SK-N-SH treated with all-trans-retinoic acid at 6 μM for 48 hours (cell line): Measurements from ENCODE around the gene SYDE1.

ENCODE experiments used
- ATAC-seq: fragments of 200-7000 bp; cut with Tn5 transposase; 3 replicates; pipeline ENCODE4 v1.9.1; 2020; ENCODE audit warnings: mild to moderate bottlenecking, moderate library complexity
- ARNTL ChIP-seq: fragments of 450-650 bp; formaldehyde crosslinking; IDR thresholded peaks from 2 replicates; pipeline ENCODE4 v1.5.0; 2020; ENCODE audit warnings: low read depth, mild to moderate bottlenecking, moderate library complexity, borderline replicate concordance
- BACH2 ChIP-seq: fragments of 250-450 bp; sonication (Bioruptor Pico); IDR thresholded peaks from 2 replicates; pipeline ENCODE4 v1.9.0; 2021; ENCODE audit warnings: mild to moderate bottlenecking, borderline replicate concordance
- CREB5 ChIP-seq: fragments of 250-450 bp; sonication (Bioruptor Pico); IDR thresholded peaks from 2 replicates; pipeline ENCODE4 v1.5.1; 2020; ENCODE audit warnings: low read depth, mild to moderate bottlenecking, moderate library complexity
- CSRNP3 ChIP-seq: fragments of 250-450 bp; sonication (Bioruptor Pico); IDR thresholded peaks from 2 replicates; pipeline ENCODE4 v1.5.1; 2021; ENCODE audit warnings: mild to moderate bottlenecking, moderate library complexity
- ESRRG ChIP-seq: fragments of 250-450 bp; sonication (Bioruptor Pico); IDR thresholded peaks from 2 replicates; pipeline ENCODE4 v1.6.1; 2021; ENCODE audit warnings: mild to moderate bottlenecking
- GLIS3 ChIP-seq: fragments of 250-450 bp; sonication (Bioruptor Pico); IDR thresholded peaks from 2 replicates; pipeline ENCODE4 v1.5.0; 2020; ENCODE audit warnings: mild to moderate bottlenecking, moderate library complexity
- ISL1 ChIP-seq: fragments of 250-450 bp; sonication (Bioruptor Pico); IDR thresholded peaks from 2 replicates; pipeline ENCODE4 v2.1.2; 2022; ENCODE audit warnings: mild to moderate bottlenecking, moderate library complexity
- OSR1 ChIP-seq: fragments of 250-450 bp; sonication (Bioruptor Pico); IDR thresholded peaks from 2 replicates; pipeline ENCODE4 v1.8.0; 2022; ENCODE audit warnings: moderate library complexity, mild to moderate bottlenecking, inconsistent platforms
- POU6F1 ChIP-seq: fragments of 250-450 bp; sonication (Bioruptor Pico); IDR thresholded peaks from 2 replicates; pipeline ENCODE4 v1.8.0; 2021; ENCODE audit warnings: low read depth, mild to moderate bottlenecking, moderate library complexity, borderline replicate concordance
- PPARA ChIP-seq: fragments of 250-450 bp; sonication (Bioruptor Pico); IDR thresholded peaks from 2 replicates; pipeline ENCODE4 v1.5.0; 2020; ENCODE audit warnings: mild to moderate bottlenecking, borderline replicate concordance
- RARB ChIP-seq: fragments of 250-450 bp; sonication (Bioruptor Pico); IDR thresholded peaks from 2 replicates; pipeline ENCODE4 v1.8.0; 2021; ENCODE audit warnings: mild to moderate bottlenecking, moderate library complexity
- SNAI2 ChIP-seq: fragments of 250-450 bp; sonication (Bioruptor Pico); IDR thresholded peaks from 2 replicates; pipeline ENCODE4 v1.5.0; 2020; ENCODE audit warnings: mild to moderate bottlenecking, moderate library complexity
- TCF4 ChIP-seq: fragments of 250-450 bp; sonication (Bioruptor Pico); IDR thresholded peaks from 2 replicates; pipeline ENCODE4 v1.8.0; 2021; ENCODE audit warnings: mild to moderate bottlenecking, moderate library complexity, borderline replicate concordance
- TOX ChIP-seq: fragments of 250-450 bp; sonication (Bioruptor Pico); IDR thresholded peaks from 2 replicates; pipeline ENCODE4 v1.8.0; 2021; ENCODE audit warnings: mild to moderate bottlenecking, moderate library complexity, borderline replicate concordance
- TSHZ2 ChIP-seq: fragments of 250-450 bp; sonication (Bioruptor Pico); IDR thresholded peaks from 2 replicates; pipeline ENCODE4 v1.5.0; 2020; ENCODE audit warnings: mild to moderate bottlenecking, moderate library complexity
- ZC3H10 ChIP-seq: fragments of 250-450 bp; sonication (Bioruptor Pico); IDR thresholded peaks from 2 replicates; pipeline ENCODE4 v1.5.1; 2021; ENCODE audit warnings: mild to moderate bottlenecking, moderate library complexity
- ZFP3 ChIP-seq: fragments of 250-450 bp; sonication (Bioruptor Pico); IDR thresholded peaks from 2 replicates; pipeline ENCODE4 v1.5.0; 2020; ENCODE audit warnings: mild to moderate bottlenecking, moderate library complexity
- ZFP30 ChIP-seq: fragments of 450-650 bp; formaldehyde crosslinking; IDR thresholded peaks from 2 replicates; pipeline ENCODE4 v1.5.0; 2022; ENCODE audit warnings: mild to moderate bottlenecking, moderate library complexity
- ZNF565 ChIP-seq: fragments of 450-650 bp; formaldehyde crosslinking; conservative IDR thresholded peaks from 2 replicates; pipeline ENCODE4 v1.5.0; 2020; ENCODE audit warnings: low read depth, mild to moderate bottlenecking, moderate library complexity
- ZNF70 ChIP-seq: fragments of 450-650 bp; formaldehyde crosslinking; IDR thresholded peaks from 2 replicates; pipeline ENCODE4 v1.5.0; 2020; ENCODE audit warnings: mild to moderate bottlenecking, moderate library complexity
- TF ChIP-seq, protein P1 (sequence below): fragments of 250-450 bp; sonication (Bioruptor Pico); IDR thresholded peaks from 2 replicates; pipeline ENCODE4 v1.8.0; 2020; ENCODE audit warnings: mild to moderate bottlenecking, moderate library complexity, borderline replicate concordance

SYDE1 gene

GRCh38 chr19:15111758-15112157 lies 4.6 kb downstream of the SYDE1 start:
- no peak for ATAC-seq
- TF ChIP-seq ZFP30 (CRISPR knock-in tag) (no peak), TOX (CRISPR knock-in tag) (no peak), ZNF565 (CRISPR knock-in tag) (no peak), BACH2 (CRISPR knock-in tag) (no peak), ZNF70 (CRISPR knock-in tag) (no peak), OSR1 (CRISPR knock-in tag) (no peak), TSHZ2 (no peak), RARB (no peak), ESRRG (CRISPR knock-in tag) (no peak)

DNA sequence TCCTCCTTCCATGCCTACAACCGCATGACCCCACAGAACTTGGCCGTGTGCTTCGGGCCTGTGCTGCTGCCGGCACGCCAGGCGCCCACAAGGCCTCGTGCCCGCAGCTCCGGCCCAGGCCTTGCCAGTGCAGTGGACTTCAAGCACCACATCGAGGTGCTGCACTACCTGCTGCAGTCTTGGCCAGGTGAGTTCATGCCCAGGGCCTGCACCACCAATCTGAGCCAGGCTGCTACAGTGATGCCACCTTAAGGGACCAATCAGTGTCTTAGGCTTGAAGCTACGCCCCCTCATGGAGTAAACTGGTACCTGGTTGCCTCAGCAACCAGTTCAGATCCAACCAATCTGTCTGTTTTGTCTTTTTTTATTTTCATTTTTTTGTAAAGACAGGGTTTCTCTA lies 5.2 kb downstream of the SYDE1 start:
- no peak for TF ChIP-seq BACH2 (CRISPR knock-in tag)
- no peak for TF ChIP-seq CSRNP3 (CRISPR knock-in tag)
- TF ChIP-seq ZC3H10 (CRISPR knock-in tag): no peak
- no peak for TF ChIP-seq CREB5 (CRISPR knock-in tag)
- no peak for TF ChIP-seq ZNF70 (CRISPR knock-in tag)
- TF ChIP-seq, protein P1, sequence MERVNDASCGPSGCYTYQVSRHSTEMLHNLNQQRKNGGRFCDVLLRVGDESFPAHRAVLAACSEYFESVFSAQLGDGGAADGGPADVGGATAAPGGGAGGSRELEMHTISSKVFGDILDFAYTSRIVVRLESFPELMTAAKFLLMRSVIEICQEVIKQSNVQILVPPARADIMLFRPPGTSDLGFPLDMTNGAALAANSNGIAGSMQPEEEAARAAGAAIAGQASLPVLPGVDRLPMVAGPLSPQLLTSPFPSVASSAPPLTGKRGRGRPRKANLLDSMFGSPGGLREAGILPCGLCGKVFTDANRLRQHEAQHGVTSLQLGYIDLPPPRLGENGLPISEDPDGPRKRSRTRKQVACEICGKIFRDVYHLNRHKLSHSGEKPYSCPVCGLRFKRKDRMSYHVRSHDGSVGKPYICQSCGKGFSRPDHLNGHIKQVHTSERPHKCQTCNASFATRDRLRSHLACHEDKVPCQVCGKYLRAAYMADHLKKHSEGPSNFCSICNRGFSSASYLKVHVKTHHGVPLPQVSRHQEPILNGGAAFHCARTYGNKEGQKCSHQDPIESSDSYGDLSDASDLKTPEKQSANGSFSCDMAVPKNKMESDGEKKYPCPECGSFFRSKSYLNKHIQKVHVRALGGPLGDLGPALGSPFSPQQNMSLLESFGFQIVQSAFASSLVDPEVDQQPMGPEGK: no peak
- TF ChIP-seq ARNTL (CRISPR knock-in tag): no peak
- TF ChIP-seq RARB: no peak
- no peak for TF ChIP-seq TSHZ2
- TF ChIP-seq TCF4 (CRISPR knock-in tag): no peak
- TF ChIP-seq PPARA: no peak
- no peak for TF ChIP-seq SNAI2 (CRISPR knock-in tag)
- no peak for TF ChIP-seq GLIS3 (CRISPR knock-in tag)
- no peak for TF ChIP-seq POU6F1 (CRISPR knock-in tag)
- TF ChIP-seq ZFP3: no peak
- no peak for TF ChIP-seq TOX (CRISPR knock-in tag)
- TF ChIP-seq ISL1 (CRISPR knock-in tag): no peak
- ATAC-seq: no peak
